HUES64 (cell line): ENCODE data around the gene ZNF45. TPM values are rescaled to one million over a fixed set of nuclear protein-coding genes. Genes with fewer than 3 reads are reported as not detected.

Source experiments
- H3K27ac ChIP-seq: 2 replicates; pipeline ENCODE4 v1.7.0; 2013; ENCODE audit warnings: low read depth, low read length, inconsistent platforms
- H3K27me3 ChIP-seq: 2 replicates; pipeline ENCODE4 v1.6.1; 2013; ENCODE audit warnings: mild to moderate bottlenecking, low read length; ENCODE audit not compliant: insufficient read depth
- H3K36me3 ChIP-seq: 2 replicates; pipeline ENCODE4 v1.6.1; 2013; ENCODE audit warnings: mild to moderate bottlenecking, low read length; ENCODE audit not compliant: insufficient read depth
- H3K4me1 ChIP-seq: 2 replicates; pipeline ENCODE4 v1.6.1; 2013; ENCODE audit warnings: mild to moderate bottlenecking, low read length, moderate library complexity; ENCODE audit not compliant: insufficient read depth
- H3K4me3 ChIP-seq: 2 replicates; pipeline ENCODE4 v1.5.1; 2013; ENCODE audit warnings: mild to moderate bottlenecking, low read length, moderate library complexity
- H3K9ac ChIP-seq: 2 replicates; pipeline ENCODE4 v1.6.1; 2013; ENCODE audit warnings: mild to moderate bottlenecking, low read depth, low read length
- H3K9me3 ChIP-seq: 2 replicates; pipeline ENCODE4 v1.6.1; 2013; ENCODE audit warnings: low read depth, low read length; ENCODE audit not compliant: insufficient read depth
- WGBS: fragments of 150-250, 120-280 bp; methylation state at CpG from one replicate; pipeline ENCODE4 v1.1.7; 2013; ENCODE audit warnings: missing lambda C conversion rate; 5-methylcytosine and 5-hydroxymethylcytosine counted together
- polyA plus RNA-seq, 2 experiments: library from polyadenylated mRNA; stranded (reverse); fragments of 50-300 nt; gene quantifications; one replicate each; pipeline ENCODE4 v1.2.3, GENCODE V29; 2013

The ZNF45 gene
- 12.4 TPM for polyA plus RNA-seq (2013, experiment 1 of 2)
- 14.8 TPM for polyA plus RNA-seq (2013, experiment 2 of 2)

GRCh38 chr19:43934985-43935708 is at the start of gene ZNF45:
ZNF45 (minus strand) TSS chr19:43935282; CDS start chr19:43922185, 13,097 bp downstream.
- H3K27ac ChIP-seq = peak within 1 kb of the TSS; percentile 71
- H3K9me3 ChIP-seq = peaks cover 2% of the 10 kb centered on the region; the same call in 1 of the 2 replicates
- peak within 1 kb of the TSS; percentile 94 for H3K4me3 ChIP-seq
- peak within 1 kb of the TSS; percentile 82 for H3K9ac ChIP-seq
- under 1% methylated on average over 42 of the region's 42 CpGs for WGBS
- H3K36me3 ChIP-seq = peaks cover 32% of the 10 kb centered on the region
- H3K4me1 ChIP-seq = peaks cover 9% of the 10 kb centered on the region; the same call in 1 of the 2 replicates
- H3K27me3 ChIP-seq = no peaks in the 10 kb centered on the region

GRCh38 chr19:43984687-43985000 is 49.6 kb upstream of the ZNF45 start:
- Histone ChIP-seq H3K4me3 (peak overlapping the region; percentile 87), H3K27ac (no peak overlapping the region), H3K9ac (peak overlapping the region; percentile 70), H3K9me3 (peaks cover under 1% of the 10 kb centered on the region; the same call in 1 of the 2 replicates), H3K27me3 (no peaks in the 10 kb centered on the region), H3K36me3 (peaks cover 17% of the 10 kb centered on the region), H3K4me1 (no peaks in the 10 kb centered on the region)
- WGBS = 7% methylated on average over 14 of the region's 14 CpGs

- H3K9me3 ChIP-seq = peaks cover 3% of the 10 kb centered on the region; the same call in 1 of the 2 replicates
- peak within 1 kb of the TSS; percentile 87 for H3K4me3 ChIP-seq
- H3K27ac ChIP-seq = no peak within 1 kb of the TSS
- WGBS = 1% methylated on average over 40 of the region's 40 CpGs
- no peaks in the 10 kb centered on the region for H3K27me3 ChIP-seq
- peaks cover 11% of the 10 kb centered on the region for H3K36me3 ChIP-seq
- H3K9ac ChIP-seq = peak within 1 kb of the TSS; percentile 70
- no peaks in the 10 kb centered on the region for H3K4me1 ChIP-seq
Measured at GRCh38 chr19:43983912-43984686, 49.0 kb upstream of the ZNF45 start, which contains the start of gene ZNF155. ZNF155 (plus strand) TSS chr19:43984188; CDS start chr19:43988544, 4,356 bp downstream.

- no peak overlapping the region for H3K9ac ChIP-seq
- H3K4me3 ChIP-seq = peak overlapping the region; percentile 87; the same call in 1 of the 2 replicates
- WGBS = 92% methylated on average over 2 of the region's 2 CpGs
- no peaks in the 10 kb centered on the region for H3K27me3 ChIP-seq
- peaks cover 4% of the 10 kb centered on the region; the same call in 1 of the 2 replicates for H3K9me3 ChIP-seq
- no peaks in the 10 kb centered on the region for H3K4me1 ChIP-seq
- H3K27ac ChIP-seq = no peak overlapping the region
- H3K36me3 ChIP-seq = peaks cover 5% of the 10 kb centered on the region
Measured at GRCh38 chr19:43983544-43983911, 48.4 kb upstream of the ZNF45 start.

GRCh38 chr19:43976732-43977131 is 41.6 kb upstream of the ZNF45 start:
- Histone ChIP-seq H3K9me3 (peaks cover 69% of the 10 kb centered on the region), H3K36me3 (no peaks in the 10 kb centered on the region), H3K27ac (no peak overlapping the region), H3K9ac (no peak overlapping the region), H3K4me3 (no peak overlapping the region), H3K4me1 (no peaks in the 10 kb centered on the region), H3K27me3 (no peaks in the 10 kb centered on the region)
- WGBS = no CpG with 5 or more reads among the region's 1 CpG

- Histone ChIP-seq H3K4me3 (peak overlapping the region; percentile 23), H3K36me3 (peaks cover 80% of the 10 kb centered on the region), H3K27ac (no peak overlapping the region), H3K4me1 (no peaks in the 10 kb centered on the region), H3K9ac (no peak overlapping the region), H3K9me3 (peaks cover 98% of the 10 kb centered on the region), H3K27me3 (no peaks in the 10 kb centered on the region)
- WGBS = 90% methylated on average over 3 of the region's 3 CpGs
Measured at GRCh38 chr19:43966079-43966694, 31.1 kb upstream of the ZNF45 start.

GRCh38 chr19:43960411-43960810 is 25.3 kb upstream of the ZNF45 start:
- no peaks in the 10 kb centered on the region for H3K4me1 ChIP-seq
- H3K4me3 ChIP-seq = no peak overlapping the region
- no peak overlapping the region for H3K27ac ChIP-seq
- H3K36me3 ChIP-seq = peaks cover 48% of the 10 kb centered on the region
- 68% methylated on average over 4 of the region's 4 CpGs for WGBS
- peaks cover 81% of the 10 kb centered on the region for H3K9me3 ChIP-seq
- no peak overlapping the region for H3K9ac ChIP-seq
- no peaks in the 10 kb centered on the region for H3K27me3 ChIP-seq

GRCh38 chr19:43957891-43958290 is 22.8 kb upstream of the ZNF45 start:
- Histone ChIP-seq H3K4me1 (no peaks in the 10 kb centered on the region), H3K27ac (no peak overlapping the region), H3K9ac (no peak overlapping the region), H3K9me3 (peaks cover 58% of the 10 kb centered on the region), H3K4me3 (no peak overlapping the region), H3K27me3 (no peaks in the 10 kb centered on the region), H3K36me3 (peaks cover 26% of the 10 kb centered on the region)
- whole genome bisulfite sequencing = 94% methylated on average over 3 of the region's 3 CpGs

GRCh38 chr19:43956827-43957226 is 21.7 kb upstream of the ZNF45 start:
- peaks cover 21% of the 10 kb centered on the region; the same call in 1 of the 2 replicates for H3K36me3 ChIP-seq
- WGBS = 98% methylated on average over 2 of the region's 3 CpGs
- no peaks in the 10 kb centered on the region for H3K27me3 ChIP-seq
- no peak overlapping the region for H3K4me3 ChIP-seq
- no peak overlapping the region for H3K27ac ChIP-seq
- H3K9me3 ChIP-seq = peaks cover 47% of the 10 kb centered on the region
- H3K9ac ChIP-seq = no peak overlapping the region
- H3K4me1 ChIP-seq = no peaks in the 10 kb centered on the region

GRCh38 chr19:43950834-43951645 is 16.0 kb upstream of the ZNF45 start, which contains the start of gene ZNF221:
ZNF221 (plus strand) TSS chr19:43951228; CDS start chr19:43962727, 11,499 bp downstream.
- peaks cover 26% of the 10 kb centered on the region; the same call in 1 of the 2 replicates for H3K9me3 ChIP-seq
- H3K27me3 ChIP-seq = peaks cover under 1% of the 10 kb centered on the region; the same call in 1 of the 2 replicates
- no peaks in the 10 kb centered on the region for H3K4me1 ChIP-seq
- H3K9ac ChIP-seq = peak within 1 kb of the TSS; percentile 72
- H3K27ac ChIP-seq = peak within 1 kb of the TSS; percentile 43; the same call in 1 of the 2 replicates
- H3K4me3 ChIP-seq = peak within 1 kb of the TSS; percentile 96
- 1% methylated on average over 40 of the region's 40 CpGs for WGBS
- peaks cover 4% of the 10 kb centered on the region; the same call in 1 of the 2 replicates for H3K36me3 ChIP-seq
